HUES48 (cell line): ENCODE measurements around the gene PTPN13.
"Not testable (repeated sequence)": the region's sequence is repeated elsewhere in the genome, so short reads cannot be mapped to it uniquely, and the experiment has no call there.

Experiments used
- H3K27ac ChIP-seq: one replicate; pipeline ENCODE4 v1.7.0; 2013; ENCODE audit warnings: low read depth, low read length, inconsistent platforms
- H3K27me3 ChIP-seq: 2 replicates; pipeline ENCODE4 v1.6.1; 2013; ENCODE audit warnings: mild to moderate bottlenecking, low read length; ENCODE audit not compliant: control insufficient read depth, insufficient read depth
- H3K36me3 ChIP-seq: 2 replicates; pipeline ENCODE4 v1.6.1; 2013; ENCODE audit warnings: low read length; ENCODE audit not compliant: control insufficient read depth, insufficient read depth
- H3K4me1 ChIP-seq: 2 replicates; pipeline ENCODE4 v1.6.1; 2013; ENCODE audit warnings: mild to moderate bottlenecking, low read length; ENCODE audit not compliant: control insufficient read depth, insufficient read depth
- H3K4me3 ChIP-seq: 2 replicates; pipeline ENCODE4 v1.5.1; 2013; ENCODE audit warnings: mild to moderate bottlenecking, low read depth, low read length
- H3K9ac ChIP-seq: 2 replicates; pipeline ENCODE4 v1.6.1; 2013; ENCODE audit warnings: mild to moderate bottlenecking, low read depth, low read length, moderate library complexity
- H3K9me3 ChIP-seq: 2 replicates; pipeline ENCODE4 v1.6.1; 2013; ENCODE audit warnings: low read length; ENCODE audit not compliant: control insufficient read depth, insufficient read depth

The PTPN13 gene

DNA sequence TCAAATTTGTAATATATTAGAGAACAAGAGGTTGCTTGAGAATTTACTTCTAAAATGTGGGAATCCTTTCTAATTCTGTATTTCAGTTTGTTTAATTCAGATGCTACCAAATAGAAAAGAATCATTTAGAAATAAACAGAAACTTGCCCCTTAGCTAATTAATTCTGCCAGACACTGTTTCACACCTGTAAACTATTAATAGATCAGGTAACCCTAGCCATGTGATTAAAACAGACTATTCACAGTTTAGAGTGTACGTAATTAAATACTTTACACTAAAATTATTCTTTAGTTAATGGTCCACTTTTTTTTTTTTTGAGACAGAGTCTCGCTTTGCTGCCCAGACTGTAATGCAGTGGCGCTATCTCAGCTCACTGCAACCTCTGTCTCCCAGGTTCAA, 124.0 kb downstream of the PTPN13 start:
- H3K4me3 ChIP-seq: no peak overlapping the region
- peaks cover 2% of the 10 kb centered on the region for H3K9me3 ChIP-seq
- H3K27ac ChIP-seq: no peak overlapping the region
- H3K27me3 ChIP-seq: no peaks in the 10 kb centered on the region
- H3K36me3 ChIP-seq: peaks cover 27% of the 10 kb centered on the region
- H3K4me1 ChIP-seq: no peaks in the 10 kb centered on the region
- no peak overlapping the region for H3K9ac ChIP-seq

DNA sequence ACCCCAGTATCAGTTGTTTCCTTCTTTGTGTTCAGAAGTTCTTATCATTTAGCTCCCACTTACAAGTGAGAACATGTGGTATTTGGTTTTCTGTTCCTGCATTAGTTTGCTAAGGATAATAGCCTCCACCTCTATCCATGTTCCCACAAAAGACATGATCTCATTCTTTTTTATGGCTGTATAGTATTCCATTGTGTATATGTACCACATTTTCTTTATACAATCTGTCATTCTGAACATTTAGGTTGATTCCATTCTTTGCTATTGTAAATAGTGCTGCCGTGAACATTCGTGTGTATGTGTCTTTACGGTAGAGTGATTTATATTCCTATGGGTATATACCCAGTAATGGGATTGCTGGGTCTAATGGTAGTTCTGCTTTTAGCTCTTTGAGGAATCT, 125.0 kb downstream of the PTPN13 start:
- not testable (repeated sequence) for H3K9me3 ChIP-seq, H3K4me3 ChIP-seq
- peaks cover 37% of the 10 kb centered on the region for H3K36me3 ChIP-seq

GRCh38 chr4:86720508-86721068, 126.5 kb downstream of the PTPN13 start:
- H3K4me1 ChIP-seq: no peaks in the 10 kb centered on the region
- H3K27me3 ChIP-seq: no peaks in the 10 kb centered on the region
- H3K9me3 ChIP-seq: peaks cover 7% of the 10 kb centered on the region
- no peak overlapping the region for H3K4me3 ChIP-seq
- H3K36me3 ChIP-seq: peaks cover 39% of the 10 kb centered on the region
- H3K9ac ChIP-seq: no peak overlapping the region
- no peak overlapping the region for H3K27ac ChIP-seq

More for the DNA sequence above, 125.0 kb downstream of the PTPN13 start:
- H3K4me1 ChIP-seq, H3K9ac ChIP-seq, H3K27me3 ChIP-seq, H3K27ac ChIP-seq: not testable (repeated sequence)

GRCh38 chr4:86721412-86721811, 127.3 kb downstream of the PTPN13 start:
- H3K9ac ChIP-seq: no peak overlapping the region
- no peaks in the 10 kb centered on the region for H3K27me3 ChIP-seq
- H3K4me3 ChIP-seq: no peak overlapping the region
- H3K36me3 ChIP-seq: peaks cover 39% of the 10 kb centered on the region
- H3K27ac ChIP-seq: no peak overlapping the region
- no peaks in the 10 kb centered on the region for H3K4me1 ChIP-seq
- H3K9me3 ChIP-seq: peaks cover 7% of the 10 kb centered on the region

- Histone ChIP-seq H3K9me3 (no peaks in the 10 kb centered on the region), H3K27ac (no peak overlapping the region), H3K9ac (no peak overlapping the region), H3K4me1 (no peaks in the 10 kb centered on the region), H3K4me3 (no peak overlapping the region), H3K36me3 (peaks cover 34% of the 10 kb centered on the region), H3K27me3 (no peaks in the 10 kb centered on the region)
Measured at GRCh38 chr4:86730310-86730709, 136.2 kb downstream of the PTPN13 start.

DNA sequence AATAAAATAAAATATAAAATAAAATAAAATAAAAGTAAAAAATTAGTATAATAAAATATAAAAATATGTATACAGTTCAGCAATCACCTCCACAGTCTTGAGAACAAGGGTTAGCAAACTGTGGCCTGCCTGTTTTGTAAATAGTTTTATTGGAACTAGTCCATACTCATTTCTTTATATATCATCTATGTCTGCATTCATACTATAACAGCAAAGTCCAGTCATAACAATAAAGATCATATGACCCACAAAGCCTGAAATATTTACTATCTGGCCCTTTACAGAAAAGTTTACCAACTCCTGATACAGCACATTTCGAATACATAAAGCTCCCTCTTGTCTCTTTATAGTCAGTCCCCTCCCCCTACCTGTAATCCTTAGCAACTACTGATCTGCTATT, 143.1 kb downstream of the PTPN13 start:
- Histone ChIP-seq H3K9ac (no peak overlapping the region), H3K27me3 (no peaks in the 10 kb centered on the region), H3K36me3 (peaks cover 71% of the 10 kb centered on the region), H3K4me3 (no peak overlapping the region), H3K9me3 (peaks cover 27% of the 10 kb centered on the region), H3K4me1 (no peaks in the 10 kb centered on the region), H3K27ac (no peak overlapping the region)

- peaks cover 52% of the 10 kb centered on the region for H3K36me3 ChIP-seq
- H3K9ac ChIP-seq: no peak overlapping the region
- H3K4me3 ChIP-seq: no peak overlapping the region
- H3K27ac ChIP-seq: no peak overlapping the region
- H3K9me3 ChIP-seq: peaks cover 27% of the 10 kb centered on the region
- no peaks in the 10 kb centered on the region for H3K4me1 ChIP-seq
- no peaks in the 10 kb centered on the region for H3K27me3 ChIP-seq
Measured at GRCh38 chr4:86741846-86742245, 147.7 kb downstream of the PTPN13 start.

- Histone ChIP-seq H3K4me3 (no peak overlapping the region), H3K4me1 (no peaks in the 10 kb centered on the region), H3K9ac (no peak overlapping the region), H3K27me3 (no peaks in the 10 kb centered on the region), H3K9me3 (peaks cover 13% of the 10 kb centered on the region), H3K27ac (no peak overlapping the region), H3K36me3 (peaks cover 36% of the 10 kb centered on the region)
Measured at GRCh38 chr4:86744570-86744969, 150.5 kb downstream of the PTPN13 start.

GRCh38 chr4:86749121-86749520, 155.0 kb downstream of the PTPN13 start:
- Histone ChIP-seq H3K27ac (no peak overlapping the region), H3K36me3 (peaks cover 34% of the 10 kb centered on the region), H3K9me3 (no peaks in the 10 kb centered on the region), H3K4me3 (no peak overlapping the region), H3K4me1 (no peaks in the 10 kb centered on the region), H3K9ac (no peak overlapping the region), H3K27me3 (no peaks in the 10 kb centered on the region)

- H3K4me1 ChIP-seq: no peaks in the 10 kb centered on the region
- H3K27ac ChIP-seq: no peak overlapping the region
- no peaks in the 10 kb centered on the region for H3K27me3 ChIP-seq
- no peaks in the 10 kb centered on the region for H3K9me3 ChIP-seq
- no peak overlapping the region for H3K4me3 ChIP-seq
- H3K9ac ChIP-seq: no peak overlapping the region
- H3K36me3 ChIP-seq: peaks cover 36% of the 10 kb centered on the region
Measured at GRCh38 chr4:86755388-86755787, 161.3 kb downstream of the PTPN13 start.

DNA sequence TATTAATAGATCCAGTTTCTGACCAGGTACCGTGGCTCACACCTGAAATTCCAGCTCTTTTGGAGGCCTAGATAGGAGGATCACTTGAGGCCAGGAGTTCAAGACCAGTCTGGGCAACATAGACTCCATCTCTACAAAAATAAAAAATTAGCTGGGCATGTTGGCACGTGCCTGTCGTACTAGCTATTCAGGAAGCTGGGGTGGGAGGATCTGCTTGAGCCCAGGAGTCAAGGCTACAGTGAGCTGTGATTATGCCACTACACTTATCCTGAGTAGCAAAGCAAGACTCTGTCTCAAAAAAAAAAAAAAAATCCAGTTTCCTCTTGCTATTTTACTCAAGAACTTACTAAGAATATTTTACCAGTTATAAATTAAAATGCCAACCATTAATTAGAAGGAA, 163.4 kb downstream of the PTPN13 start:
- Histone ChIP-seq H3K36me3 (peaks cover 29% of the 10 kb centered on the region), H3K9ac (no peak overlapping the region), H3K27ac (no peak overlapping the region), H3K27me3 (no peaks in the 10 kb centered on the region), H3K4me1 (no peaks in the 10 kb centered on the region), H3K9me3 (no peaks in the 10 kb centered on the region), H3K4me3 (no peak overlapping the region)

- Histone ChIP-seq H3K9me3 (no peaks in the 10 kb centered on the region), H3K4me1 (no peaks in the 10 kb centered on the region), H3K9ac (no peak overlapping the region), H3K4me3 (no peak overlapping the region), H3K27ac (no peak overlapping the region), H3K27me3 (no peaks in the 10 kb centered on the region), H3K36me3 (peaks cover 37% of the 10 kb centered on the region)
Measured at GRCh38 chr4:86759298-86759697, 165.2 kb downstream of the PTPN13 start.
